HCT116 (cell line): ENCODE results near the gene MTMR10. TPM values are rescaled to one million over a fixed set of nuclear protein-coding genes. Genes with fewer than 3 reads are reported as not detected.

ENCODE experiments used
- ATAC-seq: fragments of 200-7000 bp; cut with Tn5 transposase; 2 replicates; pipeline ENCODE4 v1.9.1; 2020; ENCODE audit warnings: mild to moderate bottlenecking, moderate library complexity
- BruUV-seq: library from RNA; stranded (reverse); fragments of 400-500 nt; replicated peaks from 2 replicates; lab custom pipeline; 2021; lab: Mats Ljungman, UMichigan
- CTCF ChIA-PET: fragments of 300-600 bp; sonication (Branson Sonifier 250); formaldehyde crosslinking; loops from one replicate; lab custom pipeline; 2021; ENCODE audit warnings: antibody characterized with exemption; lab: Charles Lee
- POLR2A ChIA-PET: fragments of 300-600, 350-600 bp; sonication (Branson Sonifier 250); formaldehyde crosslinking; loops from one replicate; lab custom pipeline; 2021; ENCODE audit warnings: antibody characterized with exemption; lab: Charles Lee
- RAD21 ChIA-PET, 2 experiments: fragments of 300-600 bp; sonication (Branson Sonifier 250); formaldehyde crosslinking; loops; one replicate each; lab custom pipeline; 2023; ENCODE audit warnings: low total read pairs in 2 of 2; ENCODE audit not compliant: uncharacterized antibody in 2 of 2, unreplicated experiment in 2 of 2, low non-redundant PET in 1 of 2; lab: Charles Lee
- DNase-seq: peaks from one replicate; pipeline ENCODE4 v3.0.0-alpha.2; 2010; ENCODE audit warnings: low read depth, low spot score
- H2AFZ ChIP-seq: fragments of 200-600 bp; shearing (Covaris generic), sonication (generic); 2 replicates; pipeline ENCODE4 v1.6.1; 2017; ENCODE audit warnings: low read depth, mixed run types, mixed read lengths, antibody characterized with exemption, low read length; ENCODE audit not compliant: poor library complexity, severe bottlenecking
- H3K27ac ChIP-seq: 2 replicates; pipeline ENCODE4 v1.5.1; 2012; ENCODE audit warnings: low read depth, low read length
- H3K27me3 ChIP-seq: fragments of 200-600 bp; sonication (generic); 2 replicates; pipeline ENCODE4 v1.6.1; 2016; ENCODE audit warnings: mixed run types, low read length, mixed read lengths; ENCODE audit not compliant: insufficient read depth
- H3K36me3 ChIP-seq, 2 experiments: fragments of 200-500 bp in 1 of 2; fragments of 200-600 bp in 1 of 2; sonication (Bioruptor generic) in 1 of 2; sonication (generic) in 1 of 2; 2 replicates each; pipeline versions ENCODE4 v1.5.1 to v1.6.1; 2014 to 2016; ENCODE audit warnings: low read length in 2 of 2, inconsistent platforms in 1 of 2, mixed read lengths in 1 of 2, mixed run types in 1 of 2; ENCODE audit not compliant: insufficient read depth in 2 of 2, control insufficient read depth in 1 of 2
- H3K4me1 ChIP-seq, 2 experiments: fragments of 200-600 bp in 1 of 2; sonication (generic) in 1 of 2; 2 replicates each; pipeline versions ENCODE4 v1.5.1 to v1.6.1; 2012 to 2017; ENCODE audit warnings: low read length in 2 of 2, inconsistent platforms in 1 of 2, mild to moderate bottlenecking in 1 of 2, mixed read lengths in 1 of 2, mixed run types in 1 of 2, moderate library complexity in 1 of 2; ENCODE audit not compliant: insufficient read depth in 2 of 2, control insufficient read depth in 1 of 2
- H3K4me2 ChIP-seq: fragments of 200-600 bp; sonication (generic); 2 replicates; pipeline ENCODE4 v1.6.1; 2017; ENCODE audit warnings: mixed run types, low read length, mixed read lengths
- H3K4me3 ChIP-seq, 2 experiments: fragments of 200-600 bp in 1 of 2; sonication (generic) in 1 of 2; replicated peaks in 1 of 2; 2 replicates each; pipeline ENCODE4 v1.5.1; 2011 to 2016; ENCODE audit warnings: low read length in 2 of 2, control low read depth in 1 of 2, low read depth in 1 of 2, mild to moderate bottlenecking in 1 of 2, mixed read lengths in 1 of 2, mixed run types in 1 of 2
- H3K79me2 ChIP-seq: fragments of 200-600 bp; sonication (generic); 2 replicates; pipeline ENCODE4 v1.6.1; 2017; ENCODE audit warnings: mild to moderate bottlenecking, mixed run types, low read length, moderate library complexity, mixed read lengths; ENCODE audit not compliant: insufficient read depth
- H3K9ac ChIP-seq: fragments of 200-600 bp; sonication (generic); 2 replicates; pipeline ENCODE4 v1.6.1; 2016; ENCODE audit warnings: low read length, mixed read lengths
- H3K9me2 ChIP-seq: fragments of 200-600 bp; sonication (generic), shearing (Covaris generic); 2 replicates; pipeline ENCODE4 v1.6.1; 2017; ENCODE audit warnings: mixed run types, mild to moderate bottlenecking, moderate library complexity; ENCODE audit not compliant: insufficient read depth
- H3K9me3 ChIP-seq, 2 experiments: fragments of 200-500 bp in 1 of 2; fragments of 200-600 bp in 1 of 2; sonication (Bioruptor generic) in 1 of 2; sonication (generic) in 1 of 2; 2 replicates each; pipeline ENCODE4 v1.6.1; 2014 to 2017; ENCODE audit warnings: low read length in 2 of 2, mixed read lengths in 2 of 2, inconsistent platforms in 1 of 2, low read depth in 1 of 2, mild to moderate bottlenecking in 1 of 2, mixed run types in 1 of 2, moderate library complexity in 1 of 2; ENCODE audit not compliant: control insufficient read depth in 1 of 2, insufficient read depth in 1 of 2
- H4K20me1 ChIP-seq: fragments of 200-600 bp; sonication (generic), shearing (Covaris generic); 2 replicates; pipeline ENCODE4 v1.6.1; 2017; ENCODE audit warnings: mixed run types, mild to moderate bottlenecking, moderate library complexity; ENCODE audit not compliant: insufficient read depth
- ATF3 ChIP-seq: IDR thresholded peaks from 2 replicates; pipeline ENCODE4 v1.6.1; 2012
- CBX3 ChIP-seq: IDR thresholded peaks from 2 replicates; pipeline ENCODE4 v1.6.1; 2012; ENCODE audit warnings: low read depth
- CTCF ChIP-seq, 3 experiments: fragments of 200-600 bp in 1 of 3; sonication (generic) in 1 of 3; IDR thresholded peaks in 2 of 3; conservative IDR thresholded peaks in 1 of 3; 2 replicates each; pipeline ENCODE4 v1.5.1; 2012 to 2017; ENCODE audit warnings: low read depth in 2 of 3, low read length in 2 of 3, antibody characterized with exemption in 1 of 3, borderline replicate concordance in 1 of 3, control low read depth in 1 of 3, mild to moderate bottlenecking in 1 of 3, mixed read lengths in 1 of 3, mixed run types in 1 of 3, moderate library complexity in 1 of 3; ENCODE audit not compliant: insufficient read depth in 1 of 3
- ELF1 ChIP-seq: IDR thresholded peaks from 2 replicates; pipeline ENCODE4 v1.6.1; 2012; ENCODE audit warnings: low read depth, borderline replicate concordance
- EZH2phosphoT487 ChIP-seq: fragments of 200-600 bp; IDR thresholded peaks from 2 replicates; pipeline ENCODE4 v1.6.1; 2018; ENCODE audit warnings: antibody characterized with exemption, borderline replicate concordance
- FOSL1 ChIP-seq: IDR thresholded peaks from 2 replicates; pipeline ENCODE4 v1.6.1; 2012; ENCODE audit warnings: low read depth
- RAD21 ChIP-seq: IDR thresholded peaks from 2 replicates; pipeline ENCODE4 v1.6.1; 2012; ENCODE audit warnings: low read depth, mild to moderate bottlenecking
- SIN3A ChIP-seq: IDR thresholded peaks from 2 replicates; pipeline ENCODE4 v1.6.1; 2012; ENCODE audit warnings: low read depth
- TCF7L2 ChIP-seq: IDR thresholded peaks from 2 replicates; pipeline ENCODE4 v1.7.0; 2011; ENCODE audit warnings: borderline replicate concordance, inconsistent platforms; ENCODE audit not compliant: insufficient read depth, insufficient read length; ENCODE audit errors: extremely low read depth
- YY1 ChIP-seq: IDR thresholded peaks from 2 replicates; pipeline ENCODE4 v1.6.1; 2011; ENCODE audit warnings: low read length, low read depth, moderate library complexity, mild to moderate bottlenecking; ENCODE audit not compliant: insufficient replicate concordance; ENCODE audit errors: extremely low read depth
- ZBTB33 ChIP-seq: IDR thresholded peaks from 2 replicates; pipeline ENCODE4 v1.6.1; 2011; ENCODE audit warnings: mild to moderate bottlenecking, low read length, moderate library complexity; ENCODE audit not compliant: insufficient replicate concordance; ENCODE audit errors: extremely low read depth
- ZFX ChIP-seq: fragments of 450-650 bp; IDR thresholded peaks from 2 replicates; pipeline ENCODE4 v1.6.1; 2017
- ZNF274 ChIP-seq: fragments of 200-500 bp; sonication (Bioruptor generic); IDR thresholded peaks from 2 replicates; pipeline ENCODE4 v1.6.1; 2014; ENCODE audit warnings: mild to moderate bottlenecking, low read depth, low read length, inconsistent platforms
- intact Hi-C: fragments of 100-400 bp; cut with micrococcal nuclease; formaldehyde crosslinking; loops from 2 replicates; pipeline ENCODE4 v1.10.0; 2022
- total RNA-seq: library from RNA; stranded (reverse); gene quantifications from one replicate; pipeline ENCODE4 v1.2.1, GENCODE V29; 2021; ENCODE audit not compliant: unreplicated experiment

MTMR10 gene
- total RNA-seq, 1 experiment from 2014 or later = 13.4 TPM

- no peak for ATAC-seq
- CTCF ChIA-PET = no interaction called here
- intact Hi-C loops = no loop called here
Measured at GRCh38 chr15:30921781-30922479, 69.5 kb downstream of the MTMR10 start.

GRCh38 chr15:30921106-30921505 lies 70.3 kb downstream of the MTMR10 start:
- no peak overlapping the region for H2AFZ ChIP-seq
- peaks cover 38 to 42% of the 10 kb centered on the region in 2 experiments; a peak in 3 of 4 replicates for H3K36me3 ChIP-seq
- H3K27ac ChIP-seq = no peak overlapping the region
- 0 out of 2 replicates have a peak, but pooled peaks cover 7% of the 10 kb centered on the region for H3K79me2 ChIP-seq
- no TSS peak for BruUV-seq
- H3K9me2 ChIP-seq = no peaks in the 10 kb centered on the region
- peaks cover 0 to 2% of the 10 kb centered on the region in 2 experiments; a peak in 1 of 4 replicates for H3K4me1 ChIP-seq
- ATAC-seq (no peak), DNase-seq (no peak)
- ChIA-PET RAD21 (no interaction called here), POLR2A (no interaction called here), CTCF (no interaction called here)
- H3K4me2 ChIP-seq = no peak overlapping the region
- no peaks in the 10 kb centered on the region for H3K27me3 ChIP-seq
- H4K20me1 ChIP-seq = no peaks in the 10 kb centered on the region
- H3K9me3 ChIP-seq = no peaks in the 10 kb centered on the region
- intact Hi-C loops = no loop called here
- no peak overlapping the region for H3K9ac ChIP-seq
- no peak overlapping the region for H3K4me3 ChIP-seq
- TF ChIP-seq ATF3 (no peak), TCF7L2 (no peak), ZNF274 (no peak), FOSL1 (no peak), CTCF (IDR thresholded peaks at IDR 0.05 in 2 of 3, conservative IDR thresholded peaks at IDR 0.05 in 1 of 3; ENCODE audit: borderline replicate concordance in 1 of 3, insufficient read depth in 1 of 3, low read depth in 2 of 3, low read length in 2 of 3) (no peak), ZFX (no peak), ELF1 (no peak), RAD21 (no peak), SIN3A (no peak), EZH2phosphoT487 (no peak)

More at GRCh38 chr15:30921781-30922479, 69.5 kb downstream of the MTMR10 start:
- Histone ChIP-seq H3K36me3 (peaks cover 37 to 41% of the 10 kb centered on the region in 2 experiments; a peak in 3 of 4 replicates), H3K9me2 (no peaks in the 10 kb centered on the region), H3K4me1 (peaks cover 0 to 2% of the 10 kb centered on the region in 2 experiments; a peak in 1 of 4 replicates)
- DNase-seq = no peak
- BruUV-seq = no TSS peak
- TF ChIP-seq CBX3 (no peak), YY1 (no peak), ZBTB33 (no peak)
- TF ChIP-seq, all 23 proteins: peak for 0
- Histone ChIP-seq H3K79me2 (0 out of 2 replicates have a peak, but pooled peaks cover 5% of the 10 kb centered on the region), H2AFZ (no peak overlapping the region), H3K9ac (no peak overlapping the region), H3K4me2 (no peak overlapping the region), H3K9me3 (no peaks in the 10 kb centered on the region), H4K20me1 (no peaks in the 10 kb centered on the region), H3K27me3 (no peaks in the 10 kb centered on the region), H3K4me3 (no peak overlapping the region), H3K27ac (no peak overlapping the region; the same call in 1 of the 2 replicates)
- RAD21 ChIA-PET = no interaction called here
- POLR2A ChIA-PET = no interaction called here
